Hematopoietic multipotent progenitor cell treated with erythropoietin and hydrocortisone succinate and interleukin-3 and kit ligand, for 4 days (in vitro differentiated cells): ENCODE measurements around the gene IKZF4.
A peak's percentile ranks its signal among the peaks of the same experiment; 100 is the strongest.

Experiments
- DNase-seq: peaks from one replicate; pipeline ENCODE4 v3.0.0-alpha.2; 2015

Gene IKZF4

DNA sequence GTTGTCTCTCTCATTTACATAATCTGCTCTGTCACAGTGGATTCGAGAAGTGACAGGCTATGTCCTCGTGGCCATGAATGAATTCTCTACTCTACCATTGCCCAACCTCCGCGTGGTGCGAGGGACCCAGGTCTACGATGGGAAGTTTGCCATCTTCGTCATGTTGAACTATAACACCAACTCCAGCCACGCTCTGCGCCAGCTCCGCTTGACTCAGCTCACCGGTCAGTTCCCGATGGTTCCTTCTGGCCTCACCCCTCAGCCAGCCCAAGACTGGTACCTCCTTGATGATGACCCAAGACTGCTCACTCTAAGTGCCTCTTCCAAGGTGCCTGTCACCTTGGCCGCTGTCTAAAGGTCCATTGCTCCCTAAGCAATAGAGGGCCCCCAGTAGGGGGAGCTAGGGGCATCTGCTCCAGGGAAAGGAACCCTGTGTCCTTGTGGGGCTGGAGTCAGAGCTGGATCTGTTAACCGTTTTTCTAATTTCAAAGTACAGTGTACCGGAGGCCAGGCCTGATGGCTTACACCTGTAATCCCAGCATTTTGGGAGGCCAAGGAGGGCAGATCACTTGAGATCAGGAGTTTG is 64.2 kb downstream of the IKZF4 start:
- peak; percentile 68 for DNase-seq

DNA sequence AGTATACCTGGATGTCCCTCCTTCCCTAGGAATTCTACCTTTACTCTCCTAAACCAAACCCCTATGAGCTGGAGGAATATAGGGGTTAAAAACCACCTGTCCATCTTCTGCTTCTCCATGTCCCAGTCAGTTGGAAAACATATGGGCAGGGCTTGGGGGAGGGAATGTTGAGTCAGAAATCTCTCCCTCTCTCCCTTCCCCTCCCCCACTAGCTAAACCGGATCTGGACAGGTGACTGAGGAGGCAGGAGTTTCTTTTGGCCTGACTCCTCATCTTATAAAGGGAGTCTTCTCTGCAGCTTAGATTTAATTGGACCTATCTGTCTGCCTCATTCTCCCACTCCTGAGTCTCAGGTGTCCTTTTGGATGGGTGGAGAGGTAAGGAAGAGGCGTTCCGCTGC is 65.3 kb downstream of the IKZF4 start:
- DNase-seq = no peak

DNA sequence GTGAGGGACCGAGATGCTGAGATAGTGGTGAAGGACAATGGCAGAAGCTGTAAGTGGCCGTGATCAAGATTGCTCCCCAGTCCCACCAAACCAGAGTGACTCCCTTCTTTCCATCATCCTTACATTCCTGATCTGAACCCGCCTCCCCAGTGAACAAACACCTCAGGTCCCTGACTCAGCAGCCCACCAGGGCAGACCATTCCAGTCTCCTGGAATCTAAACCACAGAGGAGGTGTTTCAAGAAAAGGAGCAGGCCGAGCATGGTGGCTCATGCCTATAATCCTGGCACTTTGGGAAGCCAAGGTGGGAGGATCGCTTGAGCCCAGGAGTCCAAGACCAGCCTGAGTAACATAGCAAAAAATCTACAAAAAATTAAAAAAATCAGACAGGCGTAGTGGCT is 65.8 kb downstream of the IKZF4 start:
- no peak for DNase-seq

DNA sequence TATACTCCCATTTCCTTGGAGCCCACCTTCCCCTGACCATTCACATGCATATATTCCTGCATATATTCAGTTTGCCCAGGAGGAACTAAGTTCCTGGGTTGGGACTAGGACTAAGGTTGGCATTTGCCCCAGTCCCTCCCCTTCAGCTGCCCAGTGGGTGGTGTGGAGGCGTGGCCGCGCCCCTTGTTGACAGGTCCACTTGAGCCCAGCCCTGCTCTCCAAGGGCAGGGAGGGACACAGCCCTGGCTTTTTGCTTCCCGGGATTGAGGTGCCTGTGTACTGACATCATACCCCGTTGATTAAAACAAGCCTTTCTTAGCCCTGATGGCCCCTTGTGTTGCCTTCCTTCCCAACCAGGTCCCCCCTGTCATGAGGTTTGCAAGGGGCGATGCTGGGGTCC is 66.4 kb downstream of the IKZF4 start:
- DNase-seq = no peak
